NCI-H774 (cell line): ENCODE data around the gene SLC25A30.
"Not testable (repeated sequence)": the region's sequence is repeated elsewhere in the genome, so short reads cannot be mapped to it uniquely, and the experiment has no call there.

Source experiments
- DNase-seq: peaks from one replicate; lab custom pipeline; 2025; lab: John Stamatoyannopoulos, UW

SLC25A30 gene

GRCh38 chr13:45432737-45433380 is 14.7 kb upstream of the SLC25A30 start:
- no peak for DNase-seq

GRCh38 chr13:45426056-45426841 is 8.1 kb upstream of the SLC25A30 start:
- DNase-seq = not testable (repeated sequence)

GRCh38 chr13:45422731-45423292 is 4.6 kb upstream of the SLC25A30 start:
- DNase-seq = no peak

- no peak for DNase-seq
Observed at GRCh38 chr13:45419945-45420344, 1.8 kb upstream of the SLC25A30 start.

GRCh38 chr13:45419389-45419788 is 1.2 kb upstream of the SLC25A30 start:
- not testable (repeated sequence) for DNase-seq

- DNase-seq = peak; percentile 45
Observed at GRCh38 chr13:45416516-45417128, 1.6 kb downstream of the SLC25A30 start.

GRCh38 chr13:45415112-45415511 is 3.1 kb downstream of the SLC25A30 start:
- DNase-seq = no peak

- DNase-seq = no peak
Observed at GRCh38 chr13:45413826-45414307, 4.3 kb downstream of the SLC25A30 start.

GRCh38 chr13:45412274-45413049 is 5.7 kb downstream of the SLC25A30 start:
- DNase-seq = no peak

- no peak for DNase-seq
Observed at GRCh38 chr13:45411631-45412030, 6.5 kb downstream of the SLC25A30 start.

- DNase-seq = no peak
Observed at GRCh38 chr13:45411221-45411620, 7.0 kb downstream of the SLC25A30 start.

- no peak for DNase-seq
Observed at GRCh38 chr13:45410466-45410865, 7.7 kb downstream of the SLC25A30 start.

- DNase-seq = no peak
Observed at GRCh38 chr13:45410001-45410400, 8.2 kb downstream of the SLC25A30 start.

GRCh38 chr13:45406421-45406820 is 11.8 kb downstream of the SLC25A30 start:
- DNase-seq = no peak

GRCh38 chr13:45403081-45403480 is 15.1 kb downstream of the SLC25A30 start:
- no peak for DNase-seq

GRCh38 chr13:45402641-45403040 is 15.5 kb downstream of the SLC25A30 start:
- DNase-seq = no peak

- no peak for DNase-seq
Observed at GRCh38 chr13:45401314-45401713, 16.9 kb downstream of the SLC25A30 start.

GRCh38 chr13:45398877-45399276 is 19.3 kb downstream of the SLC25A30 start:
- DNase-seq = no peak

- DNase-seq = no peak
Observed at GRCh38 chr13:45396533-45397095, 21.6 kb downstream of the SLC25A30 start.

- no peak for DNase-seq
Observed at GRCh38 chr13:45393941-45394570, 24.1 kb downstream of the SLC25A30 start.

- no peak for DNase-seq
Observed at GRCh38 chr13:45392811-45393210, 25.4 kb downstream of the SLC25A30 start.
